ENCODE data around the gene SCD. TPM values are rescaled to one million over a fixed set of nuclear protein-coding genes. Genes with fewer than 3 reads are reported as not detected.
A peak's percentile ranks its signal among the peaks of the same experiment; 100 is the strongest.

Gene SCD
- total and polyA plus RNA-seq, 5 donors = 12.2 to 116 (median 24.9) TPM

DNA sequence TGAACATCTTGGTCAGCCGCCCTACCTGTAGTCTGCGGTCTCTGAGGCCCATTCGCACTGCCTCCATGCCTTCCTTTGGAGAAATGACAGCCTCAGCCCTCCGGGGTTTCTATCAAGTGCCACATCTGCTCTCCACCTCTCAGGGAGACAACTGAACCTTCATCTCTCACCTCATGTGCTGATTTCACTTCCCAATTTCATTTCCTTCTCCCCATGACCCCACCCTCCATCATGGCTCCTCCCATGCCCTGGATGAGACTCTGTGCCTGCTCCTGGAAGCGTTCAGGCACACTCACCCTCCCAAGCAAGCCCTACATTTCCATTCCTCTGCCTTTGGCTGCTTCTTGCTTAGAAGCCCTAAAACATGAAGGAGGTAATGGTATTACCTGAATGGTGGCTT lies 7.8 kb upstream of the SCD start:
- H3K9me3 ChIP-seq (ENCODE audit: control insufficient read depth, low read length) = no peaks in the 10 kb centered on the region
- H3K27ac ChIP-seq (ENCODE audit: low read length) = no peak overlapping the region
- no peak for DNase-seq
- no peaks in the 10 kb centered on the region for H3K27me3 ChIP-seq (ENCODE audit: control insufficient read depth, insufficient read depth)
- WGBS = 60% methylated on average over 5 of the region's 5 CpGs
- H3K4me3 ChIP-seq (ENCODE audit: low read length) = no peak overlapping the region
- H3K4me1 ChIP-seq (ENCODE audit: control insufficient read depth, insufficient read depth, low read length) = peaks cover 5% of the 10 kb centered on the region
- intact Hi-C loops (cut with DNase I) = loop anchor here in 3 of 4 donors (1.0 to 10.0 kb wide), 4 partner anchors 94 to 166 kb away; no protein-coding TSS in a partner anchor
- no peak for ATAC-seq

DNA sequence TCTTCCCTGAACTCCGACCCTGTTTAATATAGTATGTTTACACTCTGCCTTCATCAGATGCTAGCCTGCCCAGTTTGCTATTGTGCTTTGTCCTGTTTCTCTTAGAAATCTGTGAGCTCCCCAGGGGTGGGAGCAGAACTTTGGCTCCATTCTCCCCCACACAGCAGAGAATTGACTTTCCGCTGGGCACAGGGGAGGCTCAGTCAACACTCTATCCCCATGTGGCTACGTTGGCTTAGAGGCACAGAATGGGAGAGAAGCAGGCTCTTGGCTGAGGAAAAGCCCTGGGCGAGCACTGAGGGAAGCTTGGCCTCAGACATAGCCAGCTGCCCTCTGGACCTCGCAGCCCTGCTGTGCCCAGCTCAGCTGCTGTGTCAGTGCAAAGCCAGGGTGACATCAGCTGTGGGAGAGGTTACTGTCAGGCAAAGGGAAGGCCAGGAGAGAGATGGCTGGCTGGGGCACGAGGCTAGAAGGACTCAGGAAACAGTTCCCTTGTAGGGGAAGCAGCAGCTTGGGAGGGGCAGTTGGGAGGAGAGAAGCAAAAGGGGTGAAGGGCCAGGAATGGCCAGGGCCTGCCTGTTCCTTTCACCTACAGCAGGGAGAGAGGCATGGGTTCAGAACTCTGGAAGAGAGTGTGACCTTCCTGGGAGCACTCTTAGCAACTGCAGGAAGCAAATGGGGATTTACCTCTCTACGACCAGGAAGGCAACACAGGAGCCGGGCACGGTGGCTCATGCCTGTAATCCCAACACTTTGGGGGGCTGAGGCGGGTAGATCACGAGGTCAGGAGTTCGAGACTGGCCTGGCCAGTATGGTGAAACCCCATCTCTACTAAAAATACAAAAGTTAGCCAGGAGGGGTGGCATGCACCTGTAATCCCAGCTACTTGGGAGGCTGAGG lies 5.8 kb upstream of the SCD start:
- Histone ChIP-seq H3K4me1 (ENCODE audit: control insufficient read depth, insufficient read depth, low read length) (peaks cover 7% of the 10 kb centered on the region), H3K27ac (ENCODE audit: low read length) (peak overlapping the region; percentile 1), H3K9me3 (ENCODE audit: control insufficient read depth, low read length) (no peaks in the 10 kb centered on the region), H3K27me3 (ENCODE audit: control insufficient read depth, insufficient read depth) (no peaks in the 10 kb centered on the region), H3K4me3 (ENCODE audit: low read length) (no peak overlapping the region)
- 65% methylated on average over 12 of the region's 12 CpGs for WGBS
- intact Hi-C loops (cut with DNase I) = loop anchor here in 3 of 4 donors (5.0 to 10.0 kb wide), 3 partner anchors 91 to 184 kb away; partner anchors contain the start of genes NDUFB8 (in 1 of the 3) and SEC31B (in 1 of the 3)
- ATAC-seq (peak; percentile 70 to 88), DNase-seq (peak; percentile 75 to 89 (median 88))

DNA sequence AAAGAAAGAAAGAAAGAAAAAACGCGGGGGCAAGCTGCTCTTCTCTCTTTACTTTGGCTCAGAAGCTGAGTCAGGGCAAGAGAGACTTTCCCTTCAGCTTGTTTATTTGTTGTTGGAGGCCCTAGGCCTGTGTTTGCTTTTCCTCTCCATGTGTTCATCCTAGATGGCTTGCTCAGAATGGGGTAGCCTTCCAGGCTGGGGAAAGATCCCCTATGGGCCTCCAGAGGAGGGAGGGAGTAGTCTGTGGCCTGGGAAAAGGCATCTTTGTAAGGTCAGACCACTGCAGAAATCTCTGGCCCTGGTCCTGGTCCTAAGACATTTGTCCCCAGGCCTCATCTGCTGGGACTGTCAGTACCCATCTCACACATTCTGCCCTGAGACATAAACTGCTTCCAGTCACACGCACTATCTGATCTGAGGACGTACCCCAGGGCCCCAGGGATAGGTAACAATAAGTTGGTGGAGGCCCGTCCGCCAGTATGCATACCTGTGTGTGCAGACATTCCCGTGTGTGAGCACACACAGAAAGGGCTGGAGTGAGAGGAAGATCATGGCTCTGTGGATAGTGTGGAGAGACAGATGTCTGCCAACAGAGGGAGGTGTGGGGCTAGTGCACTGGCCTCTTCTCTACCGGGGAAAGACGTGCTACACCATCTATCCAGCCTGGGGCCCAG lies 4.9 kb upstream of the SCD start:
- WGBS = 44% methylated on average over 9 of the region's 9 CpGs
- H3K27ac ChIP-seq (ENCODE audit: low read length) = no peak overlapping the region
- intact Hi-C loops (cut with DNase I) = loop anchor here in 3 of 4 donors (5.0 to 10.0 kb wide), 3 partner anchors 90 to 183 kb away; partner anchors contain the start of genes NDUFB8 (in 1 of the 3) and SEC31B (in 1 of the 3)

DNA sequence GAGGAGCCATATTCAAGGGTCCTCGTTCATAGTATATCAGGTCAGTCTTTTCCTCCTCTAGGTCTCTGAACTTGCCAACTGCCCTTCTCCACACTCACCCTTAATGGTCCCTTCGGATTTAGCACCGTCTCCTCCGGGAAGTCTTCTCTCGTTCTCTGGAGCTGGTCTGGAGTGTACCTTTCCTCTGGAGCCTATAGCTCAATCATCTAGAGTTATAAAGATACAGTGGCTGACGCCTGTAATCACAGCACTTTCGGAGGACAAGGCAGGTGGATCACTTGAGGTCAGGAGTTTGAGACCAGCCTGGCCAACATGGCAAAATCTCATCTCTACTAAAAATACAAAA lies 4.4 kb upstream of the SCD start:
- H3K4me1 ChIP-seq (ENCODE audit: control insufficient read depth, insufficient read depth, low read length) = peaks cover 7% of the 10 kb centered on the region
- DNase-seq = no peak
- H3K9me3 ChIP-seq (ENCODE audit: control insufficient read depth, low read length) = no peaks in the 10 kb centered on the region
- no peaks in the 10 kb centered on the region for H3K27me3 ChIP-seq (ENCODE audit: control insufficient read depth, insufficient read depth)
- ATAC-seq = no peak
- 78% methylated on average over 7 of the region's 7 CpGs for WGBS
- H3K27ac ChIP-seq (ENCODE audit: low read length) = no peak overlapping the region
- H3K4me3 ChIP-seq (ENCODE audit: low read length) = no peak overlapping the region
- intact Hi-C loops (cut with DNase I) = loop anchor here in 3 of 4 donors (5.0 to 10.0 kb wide), 3 partner anchors 90 to 182 kb away; partner anchors contain the start of genes NDUFB8 (in 1 of the 3) and SEC31B (in 1 of the 3)

More for the DNA sequence above, 4.9 kb upstream of the SCD start:
- Histone ChIP-seq H3K9me3 (ENCODE audit: control insufficient read depth, low read length) (no peaks in the 10 kb centered on the region), H3K4me1 (ENCODE audit: control insufficient read depth, insufficient read depth, low read length) (peaks cover 7% of the 10 kb centered on the region), H3K27me3 (ENCODE audit: control insufficient read depth, insufficient read depth) (no peaks in the 10 kb centered on the region), H3K4me3 (ENCODE audit: low read length) (no peak overlapping the region)
- ATAC-seq (peak; percentile 48 to 58), DNase-seq (peak; percentile 34 to 63 (median 61))

DNA sequence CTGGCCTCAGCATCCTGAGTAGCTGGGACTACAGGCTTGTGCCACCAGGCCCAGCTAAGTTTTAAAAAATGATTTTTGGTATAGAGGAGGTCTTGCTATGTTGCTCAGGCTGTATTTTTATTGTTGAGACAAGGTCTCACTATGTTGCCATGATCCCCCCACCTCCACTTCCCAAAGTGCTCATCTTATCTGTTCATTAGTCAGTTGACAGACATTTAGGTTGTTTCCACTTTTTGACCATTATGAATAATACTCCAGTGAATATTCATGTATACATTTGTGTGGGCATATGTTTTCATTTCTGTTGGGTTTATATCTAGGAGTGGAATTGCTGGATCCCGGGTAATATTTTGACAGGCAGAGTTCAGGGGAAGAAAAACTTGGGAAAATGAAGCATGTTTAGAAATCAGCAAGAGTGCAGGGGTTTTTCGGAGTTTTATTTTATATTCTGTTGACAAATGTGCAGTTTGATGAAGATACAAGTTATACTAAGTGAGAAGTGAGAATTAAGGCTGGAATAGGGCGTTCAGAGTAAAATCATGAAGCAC lies 2.7 kb upstream of the SCD start:
- intact Hi-C loops (cut with DNase I) = loop anchor here in 3 of 4 donors (5.0 to 10.0 kb wide), 3 partner anchors 88 to 180 kb away; partner anchors contain the start of genes NDUFB8 (in 1 of the 3) and SEC31B (in 1 of the 3)
- 91% methylated on average over 3 of the region's 3 CpGs for WGBS
- Histone ChIP-seq H3K9me3 (ENCODE audit: control insufficient read depth, low read length) (no peaks in the 10 kb centered on the region), H3K4me3 (ENCODE audit: low read length) (no peak overlapping the region), H3K4me1 (ENCODE audit: control insufficient read depth, insufficient read depth, low read length) (peaks cover 11% of the 10 kb centered on the region), H3K27ac (ENCODE audit: low read length) (no peak overlapping the region), H3K27me3 (ENCODE audit: control insufficient read depth, insufficient read depth) (no peaks in the 10 kb centered on the region)
- DNase-seq (no peak), ATAC-seq (no peak)

DNA sequence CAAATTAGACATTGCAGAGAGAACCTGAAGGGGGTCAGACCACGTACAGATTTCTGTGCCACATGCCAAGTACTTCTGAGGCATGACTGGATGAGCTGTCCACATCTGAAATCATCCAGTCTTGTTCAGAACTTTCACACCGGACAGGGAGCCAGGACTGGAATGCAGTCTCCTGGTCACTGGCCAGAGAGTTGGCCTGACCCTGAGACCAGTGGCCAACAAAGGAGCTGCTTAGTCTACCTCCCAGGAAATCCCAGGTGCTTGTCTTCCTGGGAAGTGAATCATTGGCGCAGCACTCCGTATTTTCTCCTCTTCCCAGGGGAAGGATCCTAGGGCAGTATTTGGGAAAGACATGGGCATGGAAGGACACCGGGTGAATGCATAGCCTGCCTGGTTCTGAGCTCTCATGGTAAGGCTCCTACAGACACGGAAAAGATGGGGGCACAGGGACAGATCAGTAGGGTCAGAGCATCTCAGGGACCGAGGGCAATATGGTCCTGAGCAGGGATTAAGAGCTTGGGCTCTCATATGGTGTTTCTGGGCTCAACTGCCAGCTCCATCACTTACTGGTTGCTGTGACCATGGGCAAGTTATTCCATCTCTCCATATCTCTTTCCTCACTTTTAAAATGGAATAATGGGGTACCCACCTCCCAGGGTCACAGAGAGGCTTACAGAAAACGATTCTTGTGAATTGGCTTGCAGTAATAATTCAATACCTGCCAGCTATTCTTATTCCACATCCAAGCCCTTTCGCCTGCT lies 1.3 kb upstream of the SCD start:
- no peaks in the 10 kb centered on the region for H3K9me3 ChIP-seq (ENCODE audit: control insufficient read depth, low read length)
- intact Hi-C loops (cut with DNase I) = loop anchor here in 2 of 4 donors (10.0 kb wide), 2 partner anchors 169 to 179 kb away; partner anchors contain the start of genes NDUFB8 (in 1 of the 2) and SEC31B (in 1 of the 2)
- 44% methylated on average over 9 of the region's 9 CpGs for WGBS
- peak overlapping the region; percentile 51 for H3K4me3 ChIP-seq (ENCODE audit: low read length)
- H3K27me3 ChIP-seq (ENCODE audit: control insufficient read depth, insufficient read depth) = no peaks in the 10 kb centered on the region
- DNase-seq = peak in 2 of 3 donors; percentile 38 to 72
- H3K27ac ChIP-seq (ENCODE audit: low read length) = peak overlapping the region; percentile 28
- no peak for ATAC-seq
- H3K4me1 ChIP-seq (ENCODE audit: control insufficient read depth, insufficient read depth, low read length) = peaks cover 13% of the 10 kb centered on the region

DNA sequence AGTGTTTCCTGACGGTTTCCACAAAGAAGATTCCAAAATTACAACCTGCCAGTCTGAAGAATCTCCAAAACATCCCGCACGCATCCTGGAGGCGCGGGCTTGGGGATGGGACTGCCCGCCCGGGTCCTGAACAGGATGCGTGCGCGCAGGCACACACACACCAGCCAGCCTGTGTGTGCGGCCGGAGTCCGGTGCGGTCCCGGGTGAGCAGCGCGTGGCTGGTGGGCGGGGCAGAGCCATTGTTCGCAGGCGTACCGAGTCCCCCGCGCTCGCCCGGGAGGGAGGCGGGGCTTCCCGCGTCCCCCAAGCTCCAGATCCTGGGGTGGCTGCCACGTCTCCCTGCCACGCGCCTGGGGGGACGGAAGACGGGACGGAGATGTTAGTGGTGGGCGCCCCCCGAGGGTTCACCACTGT lies 675 bp upstream of the SCD start:
- H3K27ac ChIP-seq (ENCODE audit: low read length) = no peak overlapping the region
- under 1% methylated on average over 36 of the region's 36 CpGs for WGBS
- peak; percentile 80 to 88 (median 86) for DNase-seq
- no peaks in the 10 kb centered on the region for H3K9me3 ChIP-seq (ENCODE audit: control insufficient read depth, low read length)
- peak overlapping the region; percentile 51 for H3K4me3 ChIP-seq (ENCODE audit: low read length)
- intact Hi-C loops (cut with DNase I) = loop anchor here in 2 of 4 donors (10.0 kb wide), 2 partner anchors 168 to 178 kb away; partner anchors contain the start of genes NDUFB8 (in 1 of the 2) and SEC31B (in 1 of the 2)
- peak; percentile 70 to 89 for ATAC-seq
- peaks cover 9% of the 10 kb centered on the region for H3K4me1 ChIP-seq (ENCODE audit: control insufficient read depth, insufficient read depth, low read length)
- H3K27me3 ChIP-seq (ENCODE audit: control insufficient read depth, insufficient read depth) = no peaks in the 10 kb centered on the region

DNA sequence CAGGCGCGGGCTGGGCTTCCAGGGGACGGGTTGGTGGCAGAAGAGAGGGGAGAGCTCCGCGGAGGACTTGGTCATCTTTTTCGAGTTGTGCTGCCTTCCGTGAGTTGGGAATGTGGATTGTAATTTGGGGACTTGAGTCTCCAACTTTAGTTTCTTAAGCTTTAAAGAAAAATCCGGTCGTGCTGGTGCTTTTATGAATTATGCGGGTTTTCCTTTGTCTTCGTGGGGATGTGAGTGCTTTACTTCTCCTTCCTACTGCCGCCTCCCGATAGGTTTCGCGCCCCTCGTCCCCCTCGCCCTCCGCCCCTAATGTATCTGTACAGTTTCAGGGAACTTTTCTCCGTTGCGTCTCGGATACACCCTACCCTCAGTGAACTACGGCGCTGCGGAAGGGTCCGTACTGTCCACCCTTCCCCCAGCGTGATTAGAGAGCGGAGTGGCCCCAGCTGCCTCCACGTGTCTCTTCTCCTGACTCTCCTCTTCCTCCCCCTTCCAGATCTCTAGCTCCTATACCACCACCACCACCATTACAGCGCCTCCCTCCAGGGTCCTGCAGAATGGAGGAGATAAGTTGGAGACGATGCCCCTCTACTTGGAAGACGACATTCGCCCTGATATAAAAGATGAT lies 649 bp downstream of the SCD start:
- H3K27me3 ChIP-seq (ENCODE audit: control insufficient read depth, insufficient read depth) = no peaks in the 10 kb centered on the region
- no peak for DNase-seq
- no peak overlapping the region for H3K27ac ChIP-seq (ENCODE audit: low read length)
- WGBS = 11% methylated on average over 32 of the region's 32 CpGs
- ATAC-seq = peak; percentile 33
- intact Hi-C loops (cut with DNase I) = loop anchor here in 2 of 4 donors (10.0 kb wide), 2 partner anchors 167 to 177 kb away; partner anchors contain the start of genes NDUFB8 (in 1 of the 2) and SEC31B (in 1 of the 2)
- H3K4me3 ChIP-seq (ENCODE audit: low read length) = peak overlapping the region; percentile 51
- no peaks in the 10 kb centered on the region for H3K9me3 ChIP-seq (ENCODE audit: control insufficient read depth, low read length)
- peaks cover 9% of the 10 kb centered on the region for H3K4me1 ChIP-seq (ENCODE audit: control insufficient read depth, insufficient read depth, low read length)

DNA sequence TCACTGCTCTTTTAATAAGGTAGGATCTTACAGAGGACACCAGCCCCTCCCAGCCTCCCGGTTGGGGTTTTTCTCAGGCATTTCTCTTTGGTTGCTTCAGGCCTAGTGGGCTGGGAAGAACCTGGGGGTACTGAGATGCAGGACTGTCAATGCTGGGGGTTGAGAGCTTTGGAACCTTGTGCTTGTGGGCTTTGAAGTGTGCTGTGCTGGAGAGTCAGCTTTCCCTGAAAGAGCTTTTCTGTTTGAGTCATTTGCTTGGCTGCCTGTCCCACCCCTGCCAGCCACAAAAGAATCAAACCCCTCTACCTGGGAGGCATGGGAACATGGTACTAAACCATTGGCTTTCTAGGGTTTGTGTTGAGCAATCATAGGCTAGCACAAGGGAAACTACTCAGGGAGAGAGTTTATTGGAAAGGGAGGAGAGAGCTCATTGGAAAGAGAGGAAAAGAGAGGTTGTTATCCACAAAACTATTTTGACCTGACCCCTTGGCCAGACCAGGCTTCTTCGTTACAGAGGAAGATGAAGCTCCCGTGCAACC lies 1.4 kb downstream of the SCD start:
- ATAC-seq (no peak), DNase-seq (no peak)
- Histone ChIP-seq H3K27ac (ENCODE audit: low read length) (no peak overlapping the region), H3K9me3 (ENCODE audit: control insufficient read depth, low read length) (no peaks in the 10 kb centered on the region), H3K4me3 (ENCODE audit: low read length) (peak overlapping the region; percentile 51), H3K27me3 (ENCODE audit: control insufficient read depth, insufficient read depth) (no peaks in the 10 kb centered on the region), H3K4me1 (ENCODE audit: control insufficient read depth, insufficient read depth, low read length) (peaks cover 9% of the 10 kb centered on the region)
- WGBS = 74% methylated on average over 3 of the region's 3 CpGs
- intact Hi-C loops (cut with DNase I) = loop anchor here in 2 of 4 donors (10.0 kb wide), 2 partner anchors 166 to 176 kb away; partner anchors contain the start of genes NDUFB8 (in 1 of the 2) and SEC31B (in 1 of the 2)

Measured in right cardiac atrium (tissue), 5 donors.